ENCODE measurements around the gene FADS2.

DNA sequence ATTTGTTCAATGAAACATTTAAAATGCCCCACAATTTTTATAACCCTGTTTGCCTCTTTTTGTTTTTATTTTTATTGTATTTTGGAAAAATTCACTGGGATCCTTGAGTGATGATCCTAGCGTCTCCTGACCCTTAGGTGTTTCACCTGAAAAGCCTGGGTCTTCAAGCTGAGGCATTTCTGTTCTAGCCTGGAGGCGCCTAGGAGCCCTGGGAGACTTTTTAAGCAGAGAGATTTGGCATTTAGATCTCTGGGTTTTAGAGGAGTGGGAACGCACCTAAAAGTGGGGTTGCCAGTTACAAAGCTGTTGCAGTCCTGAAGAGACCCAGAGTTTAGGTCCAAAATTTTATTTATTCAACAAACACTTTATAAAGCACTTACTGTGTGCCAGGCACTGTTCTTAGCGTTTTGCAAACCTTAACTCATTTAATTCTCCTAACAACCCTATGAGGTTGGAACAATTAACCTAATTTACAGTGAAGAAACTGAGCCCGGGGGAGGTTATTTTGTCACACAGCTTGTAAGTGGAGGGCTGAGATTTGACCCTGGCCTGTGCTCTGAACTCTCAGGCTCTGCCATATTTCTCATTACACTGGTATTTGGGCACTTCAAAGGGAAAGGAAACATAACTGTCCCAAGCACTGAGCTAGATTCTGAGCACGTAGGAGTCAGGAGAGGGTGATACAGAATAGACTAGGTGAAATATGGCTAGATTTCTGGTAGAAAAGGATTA, 10.5 kb upstream of the FADS2 start:
- TF ChIP-seq, protein P1, sequence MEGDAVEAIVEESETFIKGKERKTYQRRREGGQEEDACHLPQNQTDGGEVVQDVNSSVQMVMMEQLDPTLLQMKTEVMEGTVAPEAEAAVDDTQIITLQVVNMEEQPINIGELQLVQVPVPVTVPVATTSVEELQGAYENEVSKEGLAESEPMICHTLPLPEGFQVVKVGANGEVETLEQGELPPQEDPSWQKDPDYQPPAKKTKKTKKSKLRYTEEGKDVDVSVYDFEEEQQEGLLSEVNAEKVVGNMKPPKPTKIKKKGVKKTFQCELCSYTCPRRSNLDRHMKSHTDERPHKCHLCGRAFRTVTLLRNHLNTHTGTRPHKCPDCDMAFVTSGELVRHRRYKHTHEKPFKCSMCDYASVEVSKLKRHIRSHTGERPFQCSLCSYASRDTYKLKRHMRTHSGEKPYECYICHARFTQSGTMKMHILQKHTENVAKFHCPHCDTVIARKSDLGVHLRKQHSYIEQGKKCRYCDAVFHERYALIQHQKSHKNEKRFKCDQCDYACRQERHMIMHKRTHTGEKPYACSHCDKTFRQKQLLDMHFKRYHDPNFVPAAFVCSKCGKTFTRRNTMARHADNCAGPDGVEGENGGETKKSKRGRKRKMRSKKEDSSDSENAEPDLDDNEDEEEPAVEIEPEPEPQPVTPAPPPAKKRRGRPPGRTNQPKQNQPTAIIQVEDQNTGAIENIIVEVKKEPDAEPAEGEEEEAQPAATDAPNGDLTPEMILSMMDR (IDR thresholded peaks at IDR 0.05; ENCODE audit: poor library complexity, severe bottlenecking): no peak
- TF ChIP-seq EP300 (conservative IDR thresholded peaks at IDR 0.05; ENCODE audit: poor library complexity, severe bottlenecking) (no peak), POLR2AphosphoS5 (IDR thresholded peaks at IDR 0.05) (no peak), RAD21 (conservative IDR thresholded peaks at IDR 0.05) (no peak), EZH2 (IDR thresholded peaks at IDR 0.05; ENCODE audit: borderline replicate concordance, insufficient read depth, low read length, poor library complexity, severe bottlenecking) (no peak), TAF1 (IDR thresholded peaks at IDR 0.05; ENCODE audit: low read depth) (no peak), SMC3 (conservative IDR thresholded peaks at IDR 0.05; ENCODE audit: poor library complexity) (no peak), MXI1 (conservative IDR thresholded peaks at IDR 0.05; ENCODE audit: poor library complexity, severe bottlenecking) (no peak)
- TF ChIP-seq, protein P2, sequence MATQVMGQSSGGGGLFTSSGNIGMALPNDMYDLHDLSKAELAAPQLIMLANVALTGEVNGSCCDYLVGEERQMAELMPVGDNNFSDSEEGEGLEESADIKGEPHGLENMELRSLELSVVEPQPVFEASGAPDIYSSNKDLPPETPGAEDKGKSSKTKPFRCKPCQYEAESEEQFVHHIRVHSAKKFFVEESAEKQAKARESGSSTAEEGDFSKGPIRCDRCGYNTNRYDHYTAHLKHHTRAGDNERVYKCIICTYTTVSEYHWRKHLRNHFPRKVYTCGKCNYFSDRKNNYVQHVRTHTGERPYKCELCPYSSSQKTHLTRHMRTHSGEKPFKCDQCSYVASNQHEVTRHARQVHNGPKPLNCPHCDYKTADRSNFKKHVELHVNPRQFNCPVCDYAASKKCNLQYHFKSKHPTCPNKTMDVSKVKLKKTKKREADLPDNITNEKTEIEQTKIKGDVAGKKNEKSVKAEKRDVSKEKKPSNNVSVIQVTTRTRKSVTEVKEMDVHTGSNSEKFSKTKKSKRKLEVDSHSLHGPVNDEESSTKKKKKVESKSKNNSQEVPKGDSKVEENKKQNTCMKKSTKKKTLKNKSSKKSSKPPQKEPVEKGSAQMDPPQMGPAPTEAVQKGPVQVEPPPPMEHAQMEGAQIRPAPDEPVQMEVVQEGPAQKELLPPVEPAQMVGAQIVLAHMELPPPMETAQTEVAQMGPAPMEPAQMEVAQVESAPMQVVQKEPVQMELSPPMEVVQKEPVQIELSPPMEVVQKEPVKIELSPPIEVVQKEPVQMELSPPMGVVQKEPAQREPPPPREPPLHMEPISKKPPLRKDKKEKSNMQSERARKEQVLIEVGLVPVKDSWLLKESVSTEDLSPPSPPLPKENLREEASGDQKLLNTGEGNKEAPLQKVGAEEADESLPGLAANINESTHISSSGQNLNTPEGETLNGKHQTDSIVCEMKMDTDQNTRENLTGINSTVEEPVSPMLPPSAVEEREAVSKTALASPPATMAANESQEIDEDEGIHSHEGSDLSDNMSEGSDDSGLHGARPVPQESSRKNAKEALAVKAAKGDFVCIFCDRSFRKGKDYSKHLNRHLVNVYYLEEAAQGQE (IDR thresholded peaks at IDR 0.05; ENCODE audit: borderline replicate concordance): no peak
